Ramos (cell line): ENCODE data around the gene STX8.
"Not testable (repeated sequence)": the region's sequence is repeated elsewhere in the genome, so short reads cannot be mapped to it uniquely, and the experiment has no call there.

Experiments
- in situ Hi-C: fragments of 300-500 bp; cut with MboI; formaldehyde crosslinking; loops from one replicate; pipeline ENCODE4 v1.14.3; 2022; ENCODE audit warnings: low sequenced_read_pairs; ENCODE audit not compliant: unreplicated experiment

The STX8 gene

GRCh38 chr17:9451934-9452333, 123.7 kb downstream of the STX8 start:
- in situ Hi-C loops, result no loop called here

GRCh38 chr17:9447298-9447697, 128.3 kb downstream of the STX8 start:
- in situ Hi-C loops, result not testable (repeated sequence)

DNA sequence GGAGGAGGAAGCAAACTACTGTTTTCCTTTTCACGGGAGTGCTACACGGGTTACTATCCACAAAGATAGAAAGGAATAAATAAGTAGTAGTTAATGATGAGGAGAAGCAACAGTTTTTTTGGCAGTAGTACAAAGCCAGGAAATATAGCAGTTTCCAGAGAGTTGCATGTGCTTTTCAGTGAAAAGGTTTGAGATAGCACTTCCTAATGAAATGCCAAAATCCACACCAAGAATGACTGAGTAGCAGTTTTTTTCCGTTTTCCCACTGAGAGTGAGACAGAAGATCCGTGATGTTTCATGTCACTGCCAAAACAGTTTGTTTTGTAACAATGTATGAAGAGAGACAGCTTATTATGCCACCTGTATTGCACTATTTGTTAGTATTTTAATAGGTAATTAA, 129.1 kb downstream of the STX8 start:
- in situ Hi-C loops, result no loop called here

DNA sequence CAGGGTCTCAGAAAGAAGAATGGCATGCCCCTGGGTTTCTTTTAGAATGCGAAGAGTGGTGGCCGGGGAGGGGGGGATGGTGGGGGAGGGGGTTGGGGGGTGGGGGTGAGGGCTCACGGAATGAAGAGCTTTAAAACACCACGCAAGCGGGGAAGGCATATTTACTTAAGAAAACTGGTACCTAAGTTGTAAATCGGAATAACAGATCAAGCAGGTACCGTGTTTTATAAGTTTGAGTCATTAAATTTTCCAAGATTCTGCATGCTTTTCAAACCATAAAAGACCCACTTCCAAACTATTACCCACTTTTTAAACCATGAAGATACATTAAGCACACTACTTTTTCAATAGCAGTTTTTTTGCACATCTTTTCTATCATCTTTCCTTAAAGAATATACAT, 130.2 kb downstream of the STX8 start:
- in situ Hi-C loops, result no loop called here

DNA sequence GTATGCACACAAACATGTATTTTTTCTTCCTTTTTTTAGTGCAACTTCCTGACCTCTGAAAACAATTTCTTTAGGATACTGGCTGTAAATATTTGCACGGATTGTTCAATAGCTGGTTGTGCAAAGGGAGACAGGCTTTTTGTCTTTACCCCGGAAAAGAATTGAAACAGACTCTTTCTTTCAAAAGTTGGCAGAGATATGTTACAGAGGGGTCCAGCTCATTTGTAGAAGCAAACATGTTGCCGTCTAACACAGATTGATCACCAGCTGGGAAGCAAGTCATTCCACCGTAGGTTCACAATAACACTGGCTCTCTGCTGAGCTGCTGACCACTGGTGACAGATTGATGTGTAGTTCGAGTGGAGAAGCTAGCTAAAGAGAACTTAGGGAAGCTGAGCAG, 130.9 kb downstream of the STX8 start:
- in situ Hi-C loops, result no loop called here

DNA sequence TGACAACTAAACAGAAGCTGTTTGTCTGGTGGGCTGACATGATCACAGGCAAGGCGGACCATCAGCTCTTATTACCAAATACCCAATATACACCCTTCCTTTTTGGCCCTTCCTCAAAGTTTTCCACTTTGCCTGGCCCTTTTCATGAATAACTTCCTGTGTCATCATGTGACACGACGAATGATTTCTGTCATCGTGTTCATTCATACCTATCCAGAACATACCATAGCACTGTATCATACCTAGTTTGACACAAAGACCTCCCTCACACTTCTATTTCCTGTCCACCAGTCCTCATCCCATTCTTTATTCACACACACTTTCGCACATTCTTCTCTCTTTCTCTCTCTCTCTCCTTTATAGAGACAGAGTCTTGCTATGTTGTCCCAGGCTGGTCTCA, 131.8 kb downstream of the STX8 start:
- in situ Hi-C loops, result no loop called here

DNA sequence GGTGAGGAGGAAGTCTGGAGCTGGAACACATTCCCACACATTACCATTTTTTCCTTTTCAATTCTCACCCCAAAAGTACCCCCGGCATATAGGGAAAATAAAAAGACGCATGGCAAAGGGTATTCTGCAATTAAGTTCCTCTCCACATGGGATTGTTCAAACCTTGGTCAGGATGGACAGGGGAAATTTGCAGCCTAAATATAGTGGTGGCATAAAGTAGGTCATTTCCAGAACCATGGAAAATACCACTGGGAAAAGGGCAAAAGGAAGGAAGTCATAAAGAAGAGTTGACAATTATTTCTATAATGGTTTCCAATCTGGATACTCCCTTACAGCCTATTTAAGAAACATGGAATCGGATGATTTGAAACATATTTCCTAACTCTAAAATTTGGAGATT, 135.8 kb downstream of the STX8 start:
- in situ Hi-C loops, result no loop called here

DNA sequence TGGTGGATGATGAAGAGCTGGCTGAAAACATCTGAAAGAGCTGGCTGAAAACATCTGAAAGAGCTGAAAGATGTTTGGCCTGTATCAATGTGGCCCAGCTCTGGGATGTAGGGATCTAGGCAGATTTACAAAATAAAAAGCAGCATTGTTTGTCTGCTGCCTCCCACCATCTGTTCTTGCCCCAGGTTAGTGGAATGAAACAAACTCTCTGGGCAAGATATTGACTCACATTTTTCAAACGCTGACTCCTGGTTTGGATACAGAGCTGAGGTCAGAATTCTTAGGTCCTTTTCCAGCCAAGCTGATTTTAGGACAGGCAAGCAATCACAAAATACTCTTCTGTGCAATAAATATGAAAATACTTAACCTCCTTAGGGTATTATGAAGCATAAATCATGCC, 139.0 kb downstream of the STX8 start:
- in situ Hi-C loops, result no loop called here

DNA sequence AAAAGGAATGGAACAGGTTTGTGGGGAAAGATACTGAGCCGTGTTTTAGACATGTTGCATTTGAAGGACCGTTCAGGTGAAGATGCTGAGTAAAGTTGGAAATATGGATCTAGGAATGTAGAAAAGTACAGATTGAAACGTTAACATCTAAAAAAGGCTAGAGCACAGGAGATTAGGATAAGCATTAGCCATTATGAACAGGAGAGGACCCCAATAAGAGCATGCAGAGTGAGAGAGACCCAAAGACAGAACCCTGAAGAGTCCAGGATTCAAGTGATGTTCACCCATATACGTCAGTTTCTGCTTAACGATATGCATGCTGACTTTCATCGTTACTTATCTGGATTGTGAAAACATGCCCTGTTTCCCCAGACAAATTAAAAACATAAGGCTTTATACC, 140.5 kb downstream of the STX8 start:
- in situ Hi-C loops, result no loop called here

GRCh38 chr17:9434642-9435057, 141.0 kb downstream of the STX8 start:
- in situ Hi-C loops, result no loop called here

GRCh38 chr17:9432934-9433421, 142.6 kb downstream of the STX8 start:
- in situ Hi-C loops, result no loop called here

DNA sequence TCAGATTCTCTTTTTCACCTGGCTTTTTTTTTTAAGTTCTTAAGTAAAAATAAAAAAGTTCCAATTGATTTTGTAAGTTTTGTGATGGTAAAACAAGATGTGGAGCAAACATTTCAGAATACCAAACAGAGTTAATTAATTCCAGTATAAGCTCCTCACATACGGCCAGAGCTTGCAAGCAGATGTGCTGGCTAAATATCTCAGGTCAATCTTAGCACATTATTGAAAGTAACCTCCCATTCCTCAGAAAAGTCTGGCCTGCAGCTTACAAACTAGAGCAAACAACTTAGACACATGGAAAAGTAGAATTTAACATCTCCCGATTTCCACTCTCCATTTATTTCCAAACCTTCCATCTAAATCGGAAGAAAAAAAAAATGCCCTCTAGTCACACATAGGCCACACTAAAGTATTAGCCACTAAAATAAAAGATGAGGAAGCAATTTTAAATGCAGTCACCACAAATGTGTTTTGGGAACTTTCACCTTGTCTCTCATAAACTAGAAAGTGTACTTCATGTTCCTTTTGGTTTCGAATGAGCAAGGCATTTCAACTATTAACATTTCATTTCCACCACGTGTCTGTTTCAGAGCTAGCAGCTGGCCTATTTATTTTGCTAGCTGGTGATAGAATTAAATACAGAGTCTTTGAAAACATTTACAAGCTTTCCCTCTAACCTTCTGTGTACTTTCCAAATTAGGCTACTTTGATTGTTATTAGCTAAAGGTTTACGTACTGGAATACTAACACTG, 143.3 kb downstream of the STX8 start:
- in situ Hi-C loops, result no loop called here

DNA sequence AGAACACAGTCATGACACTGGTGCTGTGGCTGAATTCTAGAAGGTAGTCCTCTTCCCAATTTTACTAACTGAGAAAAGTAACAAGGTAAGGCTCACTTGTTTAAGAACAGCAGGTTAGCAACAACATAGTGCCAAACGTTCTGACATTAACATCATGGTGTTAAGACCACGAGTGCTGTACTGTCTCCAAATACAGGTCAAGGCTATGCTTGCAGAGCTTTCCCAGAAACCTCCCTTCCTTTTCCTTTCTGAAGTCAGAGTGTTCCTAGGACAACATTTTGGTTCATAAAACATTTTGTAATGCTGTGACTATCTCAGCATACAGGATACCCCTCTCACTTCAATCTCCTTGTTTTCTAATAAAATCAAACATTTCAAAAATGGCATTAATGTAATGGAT, 144.0 kb downstream of the STX8 start:
- in situ Hi-C loops, result no loop called here

GRCh38 chr17:9427465-9428315, 147.9 kb downstream of the STX8 start:
- in situ Hi-C loops, result no loop called here

- in situ Hi-C loops, result no loop called here
These were observed 151.5 kb downstream of the STX8 start for GRCh38 chr17:9424071-9424640.

DNA sequence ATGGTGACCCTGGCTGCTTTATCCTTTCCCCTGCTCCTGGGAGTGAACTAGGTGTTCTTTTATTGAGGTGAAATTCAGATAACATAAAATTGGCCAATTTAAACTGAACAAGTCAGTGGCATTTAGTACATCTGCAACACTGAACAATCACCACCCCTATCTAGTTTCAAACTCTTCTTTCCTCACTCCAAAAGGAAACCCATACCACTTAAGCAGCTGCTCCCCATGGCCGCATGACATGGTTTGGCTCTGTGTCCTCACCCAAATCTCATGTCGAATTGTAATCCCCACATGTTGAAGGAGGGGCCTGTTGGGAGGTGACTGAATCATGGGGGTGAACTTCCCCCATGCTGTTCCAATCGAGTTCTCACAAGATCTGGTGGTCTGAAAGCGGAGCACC, 154.1 kb downstream of the STX8 start:
- in situ Hi-C loops, result no loop called here

DNA sequence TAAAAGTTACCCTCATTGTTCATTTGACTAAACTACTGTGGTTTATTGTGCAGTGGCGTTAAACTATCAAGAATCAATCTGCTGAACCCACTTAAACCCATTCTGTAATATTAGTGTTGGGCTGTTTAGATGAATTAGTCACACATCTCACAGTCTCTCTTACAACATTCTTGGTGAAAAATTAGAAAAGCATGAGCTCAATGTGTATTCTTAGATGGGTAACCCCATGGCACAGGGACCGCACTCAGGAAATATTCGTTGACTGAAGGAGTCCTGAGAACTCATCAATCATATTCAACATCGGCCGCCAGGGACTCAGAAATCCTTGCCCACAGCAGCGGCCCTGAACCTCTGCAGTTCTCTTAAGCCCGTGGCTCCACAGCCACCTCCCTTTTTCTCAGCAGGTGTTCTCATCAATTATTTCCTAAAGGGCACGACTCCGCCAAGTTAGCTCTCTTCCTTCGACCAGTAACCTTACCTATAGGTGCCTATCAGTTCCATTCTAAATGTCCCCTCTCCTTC, 155.6 kb downstream of the STX8 start:
- in situ Hi-C loops, result no loop called here

- in situ Hi-C loops, result no loop called here
These were observed 161.1 kb downstream of the STX8 start for GRCh38 chr17:9414471-9414870.

- in situ Hi-C loops, result no loop called here
These were observed 164.9 kb downstream of the STX8 start for GRCh38 chr17:9410737-9411136.

DNA sequence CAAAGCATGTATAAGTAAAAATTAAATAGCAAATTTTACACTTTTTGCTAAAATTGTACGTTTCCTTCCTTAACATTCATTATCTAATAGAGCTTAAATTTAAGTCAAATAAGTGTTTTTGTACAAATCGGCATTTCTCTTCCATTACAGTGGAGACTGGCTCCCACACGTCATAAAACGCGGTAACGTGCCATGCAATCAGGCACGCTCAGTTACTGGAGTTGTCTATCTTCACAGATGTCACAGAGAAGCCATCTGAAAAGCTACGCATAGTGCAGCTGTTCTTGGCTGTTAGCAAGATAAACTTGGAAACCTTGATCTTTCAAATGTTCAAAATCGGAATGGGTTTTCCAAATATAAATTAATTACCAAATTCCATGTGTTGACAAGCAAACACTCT, 165.3 kb downstream of the STX8 start:
- in situ Hi-C loops, result no loop called here

GRCh38 chr17:9409878-9410277, 165.7 kb downstream of the STX8 start:
- in situ Hi-C loops, result no loop called here
